OCI-LY1 (cell line): Measurements from ENCODE around the gene TNNI2.

Experiments
- CTCF ChIP-seq: fragments of 200-600 bp; sonication (generic), shearing (Covaris generic); IDR thresholded peaks from 2 replicates; pipeline ENCODE4 v1.5.1; 2017; ENCODE audit warnings: mild to moderate bottlenecking, antibody characterized with exemption, low read length, moderate library complexity, mixed read lengths
- EZH2 ChIP-seq: fragments of 200-600 bp; sonication (generic), shearing (Covaris generic); IDR thresholded peaks from 2 replicates; pipeline ENCODE4 v1.8.0; 2017; ENCODE audit warnings: borderline replicate concordance, mixed run types, mild to moderate bottlenecking, antibody characterized with exemption, low read length, moderate library complexity, mixed read lengths

- TF ChIP-seq CTCF = no peak
- no peak for TF ChIP-seq EZH2
Observed at GRCh38 chr11:1857064-1857463, 18.3 kb downstream of the TNNI2 start.
